Measurements from ENCODE around the gene WFIKKN2. TPM values are rescaled to one million over a fixed set of nuclear protein-coding genes. Genes with fewer than 3 reads are reported as not detected.

Gene WFIKKN2
- polyA plus RNA-seq, 1 of the 3 experiments (the other 2 are of a cell fraction) = not detected

DNA sequence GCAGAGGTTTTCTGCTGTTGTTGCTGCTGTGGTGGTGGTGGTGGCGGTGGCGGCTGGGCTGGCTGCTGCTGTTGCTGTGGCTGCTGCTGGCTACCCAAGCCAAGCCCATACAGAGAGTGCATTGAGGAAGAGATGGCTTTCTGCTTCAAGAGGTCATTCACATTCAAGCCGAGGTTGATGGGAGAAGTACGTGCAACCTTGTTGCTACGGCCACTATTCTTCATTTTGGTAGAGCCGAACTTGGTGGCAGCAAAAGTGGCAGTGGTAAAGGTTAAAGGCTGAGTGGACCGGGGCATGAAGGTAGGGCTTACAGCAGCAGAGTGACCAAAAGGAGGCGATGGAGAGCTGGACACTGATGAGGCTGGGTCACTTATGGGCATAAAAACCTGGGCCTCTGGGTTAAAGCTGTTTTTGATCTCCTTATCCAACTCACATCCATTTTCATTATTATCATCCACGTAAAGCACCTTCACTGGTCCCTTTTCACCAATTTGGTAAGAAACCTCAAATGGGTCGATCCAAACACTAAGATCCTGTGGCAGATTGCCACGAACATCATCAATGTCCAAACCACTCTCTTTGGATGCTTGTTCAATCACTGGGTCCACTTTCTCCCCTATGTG is 27.9 kb downstream of the WFIKKN2 start:
- H3K9me3 ChIP-seq = no peaks in the 10 kb centered on the region
- H3K9me2 ChIP-seq = no peaks in the 10 kb centered on the region
- H3K4me2 ChIP-seq = peak overlapping the region; percentile 78
- peaks cover 36% of the 10 kb centered on the region for H4K20me1 ChIP-seq (ENCODE audit: insufficient read depth)
- peak overlapping the region; percentile 77 to 90; a peak in 3 of 4 replicates for H3K4me3 ChIP-seq (ENCODE audit: low read depth in 2 of 2, low read length in 1 of 2)
- peak overlapping the region; percentile 82; the same call in 1 of the 2 replicates for H3K9ac ChIP-seq
- H3K27me3 ChIP-seq (ENCODE audit: insufficient read depth) = no peaks in the 10 kb centered on the region
- peak; percentile 88 for TF ChIP-seq RAD21 (IDR thresholded peaks at IDR 0.05; ENCODE audit: low read length)
- TF ChIP-seq, protein P1, sequence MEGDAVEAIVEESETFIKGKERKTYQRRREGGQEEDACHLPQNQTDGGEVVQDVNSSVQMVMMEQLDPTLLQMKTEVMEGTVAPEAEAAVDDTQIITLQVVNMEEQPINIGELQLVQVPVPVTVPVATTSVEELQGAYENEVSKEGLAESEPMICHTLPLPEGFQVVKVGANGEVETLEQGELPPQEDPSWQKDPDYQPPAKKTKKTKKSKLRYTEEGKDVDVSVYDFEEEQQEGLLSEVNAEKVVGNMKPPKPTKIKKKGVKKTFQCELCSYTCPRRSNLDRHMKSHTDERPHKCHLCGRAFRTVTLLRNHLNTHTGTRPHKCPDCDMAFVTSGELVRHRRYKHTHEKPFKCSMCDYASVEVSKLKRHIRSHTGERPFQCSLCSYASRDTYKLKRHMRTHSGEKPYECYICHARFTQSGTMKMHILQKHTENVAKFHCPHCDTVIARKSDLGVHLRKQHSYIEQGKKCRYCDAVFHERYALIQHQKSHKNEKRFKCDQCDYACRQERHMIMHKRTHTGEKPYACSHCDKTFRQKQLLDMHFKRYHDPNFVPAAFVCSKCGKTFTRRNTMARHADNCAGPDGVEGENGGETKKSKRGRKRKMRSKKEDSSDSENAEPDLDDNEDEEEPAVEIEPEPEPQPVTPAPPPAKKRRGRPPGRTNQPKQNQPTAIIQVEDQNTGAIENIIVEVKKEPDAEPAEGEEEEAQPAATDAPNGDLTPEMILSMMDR (IDR thresholded peaks at IDR 0.05) = peak; percentile 86
- TF ChIP-seq, protein P2, sequence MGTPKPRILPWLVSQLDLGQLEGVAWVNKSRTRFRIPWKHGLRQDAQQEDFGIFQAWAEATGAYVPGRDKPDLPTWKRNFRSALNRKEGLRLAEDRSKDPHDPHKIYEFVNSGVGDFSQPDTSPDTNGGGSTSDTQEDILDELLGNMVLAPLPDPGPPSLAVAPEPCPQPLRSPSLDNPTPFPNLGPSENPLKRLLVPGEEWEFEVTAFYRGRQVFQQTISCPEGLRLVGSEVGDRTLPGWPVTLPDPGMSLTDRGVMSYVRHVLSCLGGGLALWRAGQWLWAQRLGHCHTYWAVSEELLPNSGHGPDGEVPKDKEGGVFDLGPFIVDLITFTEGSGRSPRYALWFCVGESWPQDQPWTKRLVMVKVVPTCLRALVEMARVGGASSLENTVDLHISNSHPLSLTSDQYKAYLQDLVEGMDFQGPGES (IDR thresholded peaks at IDR 0.05; ENCODE audit: low read depth, low read length) = no peak
- no peak for TF ChIP-seq FOXM1 (IDR thresholded peaks at IDR 0.05; ENCODE audit: low read depth)
- no peak for TF ChIP-seq EP300 (IDR thresholded peaks at IDR 0.05; ENCODE audit: borderline replicate concordance in 1 of 2, low read depth in 1 of 2, low read length in 1 of 2)
- TF ChIP-seq RFX5 (IDR thresholded peaks at IDR 0.05; ENCODE audit: low read length) = no peak
- peak; percentile 81 for TF ChIP-seq SMC3 (IDR thresholded peaks at IDR 0.05; ENCODE audit: low read depth, low read length)
- TF ChIP-seq, protein P3, sequence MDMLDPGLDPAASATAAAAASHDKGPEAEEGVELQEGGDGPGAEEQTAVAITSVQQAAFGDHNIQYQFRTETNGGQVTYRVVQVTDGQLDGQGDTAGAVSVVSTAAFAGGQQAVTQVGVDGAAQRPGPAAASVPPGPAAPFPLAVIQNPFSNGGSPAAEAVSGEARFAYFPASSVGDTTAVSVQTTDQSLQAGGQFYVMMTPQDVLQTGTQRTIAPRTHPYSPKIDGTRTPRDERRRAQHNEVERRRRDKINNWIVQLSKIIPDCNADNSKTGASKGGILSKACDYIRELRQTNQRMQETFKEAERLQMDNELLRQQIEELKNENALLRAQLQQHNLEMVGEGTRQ (IDR thresholded peaks at IDR 0.05; ENCODE audit: borderline replicate concordance, low read depth, low read length) = no peak
- peaks cover 26 to 30% of the 10 kb centered on the region in 2 experiments for H3K36me3 ChIP-seq (replicated peaks in 1 of 2; ENCODE audit: control insufficient read depth in 1 of 2, insufficient read depth in 2 of 2, low read length in 1 of 2)
- peaks cover 7 to 24% of the 10 kb centered on the region in 2 experiments; a peak in 2 of 4 replicates for H3K4me1 ChIP-seq (ENCODE audit: control insufficient read depth in 1 of 2, insufficient read depth in 2 of 2, low read depth in 1 of 2, low read length in 1 of 2)
- 68% methylated on average over 11 of the region's 11 CpGs for WGBS (ENCODE audit: low lambda C conversion rate)
- peaks cover 31% of the 10 kb centered on the region for H3F3A ChIP-seq (replicated peaks; ENCODE audit: insufficient read depth)
- ChIA-PET POLR2A (interaction anchor here (0.6 to 9.4 kb wide), 7 partner anchors 10 to 183 kb away, joined by 3 to 609 read pairs (median 72); no protein-coding TSS in a partner anchor), CTCF (interaction anchor here (0.5 to 22.4 kb wide), 62 partner anchors 8 to 302 kb away, joined by 3 to 820 read pairs (median 4); partner anchors contain the start of genes NME1 and SPAG9)
- peak; percentile 80 for DNase-seq
- peak overlapping the region in 1 of 2 experiments; percentile 93; a peak in 1 of 4 replicates for H3K27ac ChIP-seq (ENCODE audit: low read depth in 2 of 2, low read length in 1 of 2)
- H2AFZ ChIP-seq (ENCODE audit: low read depth) = no peak overlapping the region
- peaks cover 48% of the 10 kb centered on the region for H3K79me2 ChIP-seq (ENCODE audit: insufficient read depth)

DNA sequence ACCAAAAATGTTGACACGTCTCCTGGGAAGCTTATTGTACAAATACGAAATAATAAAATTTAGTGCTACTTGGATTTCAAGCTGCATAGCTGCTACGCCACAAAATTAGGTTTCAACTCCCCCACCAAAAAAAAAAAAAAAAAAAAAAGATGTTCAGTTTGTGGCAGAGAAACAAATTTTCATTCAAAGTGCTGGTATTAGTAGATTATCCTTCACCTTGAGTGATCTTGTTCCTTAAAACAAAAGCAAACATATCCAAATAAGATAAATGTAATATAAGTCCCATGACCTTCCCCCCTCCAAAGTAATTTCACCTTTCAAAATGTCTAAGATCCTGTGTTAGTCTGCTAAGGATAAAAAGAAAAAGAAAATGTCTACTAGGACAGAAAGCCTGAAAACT is 28.5 kb downstream of the WFIKKN2 start:
- Histone ChIP-seq H3K4me3 (ENCODE audit: low read depth in 2 of 2, low read length in 1 of 2) (peak overlapping the region; percentile 77 to 90), H3K4me1 (ENCODE audit: control insufficient read depth in 1 of 2, insufficient read depth in 2 of 2, low read depth in 1 of 2, low read length in 1 of 2) (peaks cover 7 to 27% of the 10 kb centered on the region in 2 experiments; a peak in 2 of 4 replicates), H3F3A (replicated peaks; ENCODE audit: insufficient read depth) (peaks cover 31% of the 10 kb centered on the region), H3K36me3 (replicated peaks in 1 of 2; ENCODE audit: control insufficient read depth in 1 of 2, insufficient read depth in 2 of 2, low read length in 1 of 2) (peaks cover 26 to 30% of the 10 kb centered on the region in 2 experiments), H2AFZ (ENCODE audit: low read depth) (no peak overlapping the region), H3K27ac (ENCODE audit: low read depth in 2 of 2, low read length in 1 of 2) (peak overlapping the region; percentile 65 to 93; a peak in 2 of 4 replicates), H4K20me1 (ENCODE audit: insufficient read depth) (peaks cover 36% of the 10 kb centered on the region), H3K79me2 (ENCODE audit: insufficient read depth) (peaks cover 52% of the 10 kb centered on the region), H3K9me2 (no peaks in the 10 kb centered on the region), H3K4me2 (peak overlapping the region; percentile 78), H3K27me3 (ENCODE audit: insufficient read depth) (no peaks in the 10 kb centered on the region), H3K9ac (peak overlapping the region; percentile 82), H3K9me3 (no peaks in the 10 kb centered on the region)
- no peak for DNase-seq
- CTCF ChIA-PET = interaction anchor here (0.5 to 22.4 kb wide), 61 partner anchors 8 to 303 kb away, joined by 3 to 820 read pairs (median 4); partner anchors contain the start of genes NME1 and SPAG9
- 91% methylated on average over 3 of the region's 3 CpGs for WGBS (ENCODE audit: low lambda C conversion rate)
- POLR2A ChIA-PET = interaction anchor here (0.9 to 9.4 kb wide), 6 partner anchors 11 to 182 kb away, joined by 4 to 609 read pairs (median 84); no protein-coding TSS in a partner anchor
- TF ChIP-seq RCOR1 (IDR thresholded peaks at IDR 0.05; ENCODE audit: low read length) = no peak
- TF ChIP-seq, protein P4, sequence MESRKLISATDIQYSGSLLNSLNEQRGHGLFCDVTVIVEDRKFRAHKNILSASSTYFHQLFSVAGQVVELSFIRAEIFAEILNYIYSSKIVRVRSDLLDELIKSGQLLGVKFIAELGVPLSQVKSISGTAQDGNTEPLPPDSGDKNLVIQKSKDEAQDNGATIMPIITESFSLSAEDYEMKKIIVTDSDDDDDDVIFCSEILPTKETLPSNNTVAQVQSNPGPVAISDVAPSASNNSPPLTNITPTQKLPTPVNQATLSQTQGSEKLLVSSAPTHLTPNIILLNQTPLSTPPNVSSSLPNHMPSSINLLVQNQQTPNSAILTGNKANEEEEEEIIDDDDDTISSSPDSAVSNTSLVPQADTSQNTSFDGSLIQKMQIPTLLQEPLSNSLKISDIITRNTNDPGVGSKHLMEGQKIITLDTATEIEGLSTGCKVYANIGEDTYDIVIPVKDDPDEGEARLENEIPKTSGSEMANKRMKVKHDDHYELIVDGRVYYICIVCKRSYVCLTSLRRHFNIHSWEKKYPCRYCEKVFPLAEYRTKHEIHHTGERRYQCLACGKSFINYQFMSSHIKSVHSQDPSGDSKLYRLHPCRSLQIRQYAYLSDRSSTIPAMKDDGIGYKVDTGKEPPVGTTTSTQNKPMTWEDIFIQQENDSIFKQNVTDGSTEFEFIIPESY (IDR thresholded peaks at IDR 0.05; ENCODE audit: borderline replicate concordance, low read depth) = no peak
- TF ChIP-seq, protein P1 (IDR thresholded peaks at IDR 0.05) = no peak
- no peak for TF ChIP-seq RXRA (IDR thresholded peaks at IDR 0.05; ENCODE audit: borderline replicate concordance, low read depth)
- TF ChIP-seq MEF2A (IDR thresholded peaks at IDR 0.05; ENCODE audit: borderline replicate concordance, low read depth) = no peak
- TF ChIP-seq RAD21 (IDR thresholded peaks at IDR 0.05; ENCODE audit: low read length) = no peak
- no peak for TF ChIP-seq POLR2AphosphoS5 (IDR thresholded peaks at IDR 0.05; ENCODE audit: low read depth, low read length)
- TF ChIP-seq, protein P2 (IDR thresholded peaks at IDR 0.05; ENCODE audit: low read depth, low read length) = no peak
- no peak for TF ChIP-seq ELF1 (IDR thresholded peaks at IDR 0.05)
